Esophagus (tissue), 2 donors: ENCODE results near the gene SOCS4. TPM values are rescaled to one million over a fixed set of nuclear protein-coding genes. Genes with fewer than 3 reads are reported as not detected.
A peak's percentile ranks its signal among the peaks of the same experiment; 100 is the strongest.
"Not testable (repeated sequence)": the region's sequence is repeated elsewhere in the genome, so short reads cannot be mapped to it uniquely, and the experiment has no call there.

Source experiments
- H3K27ac ChIP-seq, 2 donors: one replicate each; pipeline ENCODE4 v1.5.1; 2013; ENCODE audit warnings: low read depth in 2 of 2, mild to moderate bottlenecking in 2 of 2, inconsistent platforms in 1 of 2, low read length in 1 of 2, moderate library complexity in 1 of 2
- H3K27me3 ChIP-seq, 2 donors: one replicate each; pipeline ENCODE4 v1.6.1; 2013; ENCODE audit warnings: low read length in 2 of 2, control low read depth in 1 of 2, mild to moderate bottlenecking in 1 of 2; ENCODE audit not compliant: insufficient read depth in 2 of 2, control insufficient read depth in 1 of 2
- H3K36me3 ChIP-seq, 2 donors: one replicate each; pipeline ENCODE4 v1.6.1; 2013; ENCODE audit warnings: low read length in 1 of 2; ENCODE audit not compliant: control insufficient read depth in 2 of 2, insufficient read depth in 2 of 2
- H3K4me1 ChIP-seq, 2 donors: one replicate each; pipeline ENCODE4 v1.6.1; 2013; ENCODE audit warnings: low read length in 1 of 2; ENCODE audit not compliant: control insufficient read depth in 2 of 2, insufficient read depth in 2 of 2
- H3K4me3 ChIP-seq, 2 donors: one replicate each; pipeline ENCODE4 v1.5.1; 2013; ENCODE audit warnings: low read length in 2 of 2, mild to moderate bottlenecking in 2 of 2, low read depth in 1 of 2, moderate library complexity in 1 of 2
- H3K9me3 ChIP-seq, 2 donors: one replicate each; pipeline ENCODE4 v1.6.1; 2013; ENCODE audit warnings: mild to moderate bottlenecking in 2 of 2, low read depth in 1 of 2, low read length in 1 of 2, moderate library complexity in 1 of 2; ENCODE audit not compliant: control insufficient read depth in 2 of 2, insufficient read depth in 1 of 2
- WGBS, 2 donors: extraction: QIAGEN DNeasy Blood & Tissue Kit; methylation state at CpG; one replicate each; pipeline ENCODE4 v1.1.7; 2013; 5-methylcytosine and 5-hydroxymethylcytosine counted together
- polyA plus RNA-seq, 2 donors: library from polyadenylated mRNA; stranded (reverse); fragments of 200-250 nt; gene quantifications; one replicate each; pipeline ENCODE4 v1.2.3, GENCODE V29; 2013
- donor health status: healthy with polysubstance abuse.
- donor health status: Bipolar disorder and iron deficiency.

The SOCS4 gene
- polyA plus RNA-seq, 2 donors: 3.0 to 3.4 TPM

DNA sequence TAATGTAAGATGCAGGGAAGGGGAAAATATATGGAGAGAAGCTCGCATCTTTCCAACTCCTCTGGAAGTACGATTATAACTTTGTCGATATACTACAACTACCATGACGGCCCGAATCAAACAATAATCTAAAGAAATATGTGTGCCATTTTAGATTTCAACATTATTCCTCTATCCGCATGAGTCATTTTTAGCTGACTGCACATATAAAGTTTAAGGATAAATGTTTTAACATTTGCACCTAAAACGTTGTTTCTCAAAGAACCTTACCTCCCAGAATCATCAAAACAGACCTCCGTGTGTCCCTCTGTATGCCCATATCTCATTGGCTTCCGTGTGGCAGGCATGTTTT lies 619 bp upstream of the SOCS4 start:
- 1% methylated on average over 9 of the region's 9 CpGs for WGBS, 2 donors
- H3K4me1 ChIP-seq: no peaks in the 10 kb centered on the region
- H3K9me3 ChIP-seq: no peaks in the 10 kb centered on the region
- no peaks in the 10 kb centered on the region for H3K27me3 ChIP-seq
- peak overlapping the region; percentile 76 to 91 for H3K27ac ChIP-seq
- H3K4me3 ChIP-seq: peak overlapping the region; percentile 75 to 80
- H3K36me3 ChIP-seq: no peaks in the 10 kb centered on the region

DNA sequence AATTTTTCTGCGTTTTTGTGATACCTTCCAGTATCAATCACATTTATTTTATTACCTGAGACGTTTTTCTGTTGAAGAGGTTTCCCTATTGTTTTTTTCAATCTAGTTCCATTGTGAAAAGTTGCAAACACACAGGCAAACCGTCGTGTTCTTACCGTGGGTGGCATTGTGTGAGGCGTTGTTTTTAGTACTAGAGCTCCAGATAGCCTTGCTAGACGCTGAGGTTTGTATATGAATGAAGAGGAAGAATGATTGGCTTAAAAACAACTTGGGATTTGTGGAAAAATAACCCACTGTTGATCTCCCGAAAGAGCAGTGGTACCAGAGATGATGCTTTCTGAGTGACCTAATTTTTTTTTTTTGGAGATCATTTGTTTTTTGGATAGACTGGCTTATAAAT lies 1.0 kb downstream of the SOCS4 start:
- Histone ChIP-seq H3K27ac (no peak overlapping the region), H3K27me3 (no peaks in the 10 kb centered on the region), H3K4me3 (peak overlapping the region in 1 of 2 donors; percentile 80), H3K4me1 (no peaks in the 10 kb centered on the region), H3K9me3 (no peaks in the 10 kb centered on the region), H3K36me3 (no peaks in the 10 kb centered on the region)
- 3 to 4% methylated on average over 8 of the region's 8 CpGs for WGBS, 2 donors

DNA sequence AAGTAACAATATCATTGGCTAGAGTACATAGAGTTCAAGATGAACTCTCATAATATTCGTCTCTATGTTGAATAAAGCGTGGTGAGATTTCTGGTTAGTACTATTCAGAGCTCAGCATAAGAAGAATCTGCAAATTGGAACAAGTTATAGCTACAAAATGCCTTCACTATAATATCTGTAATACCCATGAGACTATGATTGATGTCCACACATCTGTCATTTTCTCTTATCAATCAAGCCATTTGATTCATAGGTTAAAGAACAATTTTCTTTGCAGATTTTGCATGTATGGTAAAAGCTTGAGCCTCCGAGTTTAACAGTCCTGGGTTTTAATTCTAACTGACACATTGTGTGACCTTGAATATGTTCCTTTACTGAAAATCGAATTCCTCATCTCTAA lies 1.4 kb downstream of the SOCS4 start:
- no peaks in the 10 kb centered on the region for H3K36me3 ChIP-seq
- WGBS, 2 donors: 66 to 68% methylated on average over 4 of the region's 4 CpGs
- no peaks in the 10 kb centered on the region for H3K9me3 ChIP-seq
- H3K27me3 ChIP-seq: no peaks in the 10 kb centered on the region
- H3K27ac ChIP-seq: no peak overlapping the region
- no peaks in the 10 kb centered on the region for H3K4me1 ChIP-seq
- peak overlapping the region in 1 of 2 donors; percentile 80 for H3K4me3 ChIP-seq

DNA sequence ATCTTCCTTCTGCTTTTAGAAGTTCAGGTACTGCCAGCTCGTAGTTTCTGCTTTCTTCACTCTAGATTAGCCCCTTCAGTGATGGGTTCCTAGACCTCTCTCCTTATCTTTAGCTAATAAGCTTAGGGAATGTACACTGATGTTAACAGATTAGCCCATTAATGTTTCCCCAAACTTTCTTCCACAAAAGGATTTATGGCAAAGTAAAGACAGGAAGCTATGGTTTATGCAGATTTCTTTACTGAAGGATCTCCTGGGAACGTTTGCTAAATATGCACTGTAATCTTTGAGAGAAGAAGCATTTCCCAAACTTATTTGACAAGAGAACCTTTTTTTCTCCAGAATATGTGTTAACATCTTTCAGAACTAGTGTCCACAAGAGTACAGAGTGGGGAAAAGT lies 4.2 kb downstream of the SOCS4 start:
- Histone ChIP-seq H3K4me3 (no peak overlapping the region), H3K36me3 (no peaks in the 10 kb centered on the region), H3K27me3 (no peaks in the 10 kb centered on the region), H3K4me1 (no peaks in the 10 kb centered on the region), H3K27ac (no peak overlapping the region), H3K9me3 (no peaks in the 10 kb centered on the region)
- 41 to 52% methylated on average over 2 of the region's 2 CpGs for WGBS, 2 donors

DNA sequence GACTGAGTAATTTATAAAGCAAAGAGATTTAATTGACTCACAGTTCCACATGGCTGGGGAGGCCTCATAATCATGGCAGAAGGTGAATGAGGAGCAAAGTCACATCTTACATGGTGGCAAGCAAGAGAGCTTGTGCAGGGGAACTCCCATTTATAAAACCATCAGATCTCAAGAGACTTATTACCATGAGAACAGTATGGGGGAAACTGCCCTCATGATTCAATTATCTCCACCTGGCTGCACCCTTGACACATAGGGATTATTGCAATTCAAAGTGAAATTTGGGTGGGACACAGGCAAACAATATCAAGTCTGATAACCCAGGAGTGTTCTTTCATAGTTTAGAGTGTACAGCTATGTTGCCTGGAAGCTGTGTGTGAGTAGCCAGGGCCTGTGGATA lies 11.0 kb downstream of the SOCS4 start:
- H3K27me3 ChIP-seq, H3K4me1 ChIP-seq, H3K9me3 ChIP-seq, H3K4me3 ChIP-seq, H3K27ac ChIP-seq, H3K36me3 ChIP-seq: not testable (repeated sequence)

DNA sequence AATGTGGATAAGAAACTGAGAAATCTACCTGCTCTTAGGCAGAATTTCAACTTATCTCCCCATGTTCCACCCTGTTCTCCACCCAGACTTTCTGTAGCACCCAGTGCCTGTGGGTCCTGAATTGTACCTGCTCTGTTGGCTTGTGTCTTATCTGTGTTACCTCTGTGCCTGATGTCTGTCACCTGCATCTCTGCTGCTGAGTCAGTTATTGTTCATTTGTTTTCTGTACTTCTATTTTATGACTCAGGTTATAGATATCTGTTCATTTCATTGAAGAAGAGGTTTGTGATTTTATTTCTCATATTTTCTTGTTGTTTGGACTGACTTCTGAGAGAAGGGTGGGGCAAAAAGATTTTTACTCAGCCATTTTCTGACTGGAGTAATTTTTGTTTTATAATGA lies 11.7 kb downstream of the SOCS4 start:
- no peaks in the 10 kb centered on the region for H3K4me1 ChIP-seq
- H3K27ac ChIP-seq: no peak overlapping the region
- H3K4me3 ChIP-seq: no peak overlapping the region
- no peaks in the 10 kb centered on the region for H3K27me3 ChIP-seq
- H3K9me3 ChIP-seq: no peaks in the 10 kb centered on the region
- peaks cover under 1 to 6% of the 10 kb centered on the region in 2 donors for H3K36me3 ChIP-seq

DNA sequence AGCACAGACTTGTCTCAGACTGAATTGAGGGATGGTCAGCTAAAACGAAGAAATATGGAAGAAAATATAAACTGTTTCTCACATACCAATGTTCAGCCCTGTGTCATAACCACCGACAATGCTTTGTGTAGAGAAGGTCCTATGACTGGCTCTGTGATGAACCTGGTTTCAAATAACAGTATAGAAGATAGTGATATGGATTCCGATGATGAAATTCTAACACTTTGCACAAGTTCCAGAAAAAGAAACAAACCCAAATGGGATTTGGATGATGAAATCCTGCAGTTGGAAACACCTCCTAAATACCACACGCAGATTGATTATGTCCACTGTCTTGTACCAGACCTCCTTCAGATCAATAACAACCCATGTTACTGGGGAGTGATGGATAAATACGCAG lies 16.5 kb downstream of the SOCS4 start:
- Histone ChIP-seq H3K36me3 (peaks cover 2 to 7% of the 10 kb centered on the region in 2 donors), H3K27me3 (no peaks in the 10 kb centered on the region), H3K4me1 (no peaks in the 10 kb centered on the region), H3K4me3 (no peak overlapping the region), H3K27ac (no peak overlapping the region), H3K9me3 (no peaks in the 10 kb centered on the region)
- 95 to 97% methylated on average over 5 of the region's 5 CpGs for WGBS, 2 donors

DNA sequence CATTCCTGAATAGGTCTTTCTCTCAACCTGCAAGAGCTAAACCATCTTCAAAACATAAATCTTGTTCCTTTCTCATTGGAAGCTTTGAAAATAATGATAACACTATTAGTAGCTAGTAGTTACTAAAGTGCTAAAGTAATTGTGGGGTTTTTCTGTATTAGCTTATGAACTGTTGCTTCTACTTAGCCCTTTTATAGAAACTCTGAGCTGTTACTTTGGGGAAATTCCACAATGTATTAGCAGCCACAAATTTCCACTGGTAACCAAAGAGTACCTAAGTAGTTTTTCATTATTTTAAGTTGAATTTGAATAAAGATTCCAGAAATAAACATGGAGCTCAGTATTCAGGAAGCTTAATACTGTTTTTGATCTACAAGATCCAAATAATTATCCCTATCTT lies 18.1 kb downstream of the SOCS4 start:
- Histone ChIP-seq H3K27ac (no peak overlapping the region), H3K4me3 (no peak overlapping the region), H3K36me3 (peaks cover 2 to 7% of the 10 kb centered on the region in 2 donors), H3K9me3 (no peaks in the 10 kb centered on the region), H3K4me1 (no peaks in the 10 kb centered on the region), H3K27me3 (no peaks in the 10 kb centered on the region)

DNA sequence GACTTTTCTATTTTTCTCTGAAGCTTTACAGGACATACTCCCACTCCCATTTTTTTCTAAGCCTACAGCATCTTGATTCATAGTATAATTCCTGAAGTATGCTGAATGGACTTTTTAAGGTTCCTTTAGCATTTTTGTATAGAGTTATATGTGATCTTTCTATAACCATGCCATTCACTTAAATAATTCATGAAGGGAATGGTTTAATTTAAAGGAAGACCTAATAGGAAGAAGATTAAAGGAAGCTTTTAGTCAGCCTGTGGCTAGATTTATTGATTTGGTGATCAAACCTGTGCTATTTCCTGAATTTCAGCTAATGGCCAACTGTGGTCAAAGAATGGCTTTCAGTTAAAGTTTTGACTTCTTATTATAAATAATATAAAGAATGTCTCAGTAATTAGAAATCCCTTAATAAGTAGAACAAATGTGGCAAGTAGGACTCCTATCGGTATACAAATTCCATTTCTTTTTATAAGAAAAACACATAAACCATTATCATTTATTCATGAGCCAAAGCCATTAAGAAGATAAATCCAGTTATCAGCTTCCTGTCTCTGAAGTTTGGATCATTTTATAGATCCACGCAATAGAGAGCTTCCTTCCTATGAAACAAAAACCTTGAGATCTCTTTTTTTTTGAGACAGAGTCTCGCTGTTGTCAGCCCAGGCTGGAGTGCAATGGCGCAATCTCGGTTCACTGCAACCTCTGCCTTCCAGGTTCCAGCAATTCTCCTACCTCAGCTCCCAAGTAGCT lies 20.4 kb downstream of the SOCS4 start:
- 87 to 93% methylated on average over 5 of the region's 5 CpGs for WGBS, 2 donors
- Histone ChIP-seq H3K9me3 (no peaks in the 10 kb centered on the region), H3K27me3 (no peaks in the 10 kb centered on the region), H3K27ac (no peak overlapping the region), H3K4me1 (peaks cover 0 to 3% of the 10 kb centered on the region in 2 donors), H3K4me3 (no peak overlapping the region), H3K36me3 (peaks cover 2 to 7% of the 10 kb centered on the region in 2 donors)

DNA sequence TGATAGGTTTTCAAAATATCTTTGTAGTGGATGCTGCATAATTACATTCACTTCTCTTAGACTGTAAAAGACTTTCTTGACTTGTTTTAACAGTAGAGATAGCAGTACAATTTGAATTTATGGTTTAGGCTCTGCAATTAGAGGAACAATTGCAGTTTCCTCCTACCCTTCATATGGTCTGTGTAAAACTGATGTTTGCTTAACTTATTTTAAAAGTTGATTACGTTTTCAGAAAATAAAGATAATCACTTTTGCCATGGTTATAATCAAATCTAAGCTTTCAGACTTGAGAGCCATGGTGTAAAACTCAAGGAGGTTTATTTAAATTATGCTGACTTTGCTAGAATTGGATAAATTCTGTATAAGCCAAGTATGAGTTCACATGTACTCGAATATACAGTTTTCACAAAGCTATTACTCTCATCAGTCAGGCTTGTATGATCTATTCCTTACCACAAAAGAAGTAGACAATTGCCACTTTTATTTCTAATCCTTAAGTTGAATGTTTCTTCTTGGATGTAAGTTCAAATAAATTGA lies 21.9 kb downstream of the SOCS4 start:
- Histone ChIP-seq H3K27me3 (no peaks in the 10 kb centered on the region), H3K36me3 (peaks cover 0 to under 1% of the 10 kb centered on the region in 2 donors), H3K27ac (no peak overlapping the region), H3K9me3 (no peaks in the 10 kb centered on the region), H3K4me3 (no peak overlapping the region), H3K4me1 (peaks cover 0 to 3% of the 10 kb centered on the region in 2 donors)
- 79% methylated on average over 2 of the region's 2 CpGs for WGBS, 2 donors
